Body of pancreas (tissue), 4 donors: Measurements from ENCODE around the gene CRACR2A.

Experiments used
- POLR2A ChIP-seq, 3 donors: fragments of 450-650 bp; IDR thresholded peaks; one replicate each; pipeline ENCODE4 v1.6.1; 2016; ENCODE audit warnings: antibody characterized with exemption in 3 of 3, mild to moderate bottlenecking in 2 of 3
- TF ChIP-seq, protein P1 (sequence below), 7 experiments: fragments of 450-650 bp in 4 of 7; fragments of 200-600 bp in 3 of 7; sonication (generic) in 3 of 7; IDR thresholded peaks; one replicate each; pipeline ENCODE4 v1.5.1; 2016 to 2019; ENCODE audit warnings: antibody characterized with exemption in 7 of 7

DNA sequence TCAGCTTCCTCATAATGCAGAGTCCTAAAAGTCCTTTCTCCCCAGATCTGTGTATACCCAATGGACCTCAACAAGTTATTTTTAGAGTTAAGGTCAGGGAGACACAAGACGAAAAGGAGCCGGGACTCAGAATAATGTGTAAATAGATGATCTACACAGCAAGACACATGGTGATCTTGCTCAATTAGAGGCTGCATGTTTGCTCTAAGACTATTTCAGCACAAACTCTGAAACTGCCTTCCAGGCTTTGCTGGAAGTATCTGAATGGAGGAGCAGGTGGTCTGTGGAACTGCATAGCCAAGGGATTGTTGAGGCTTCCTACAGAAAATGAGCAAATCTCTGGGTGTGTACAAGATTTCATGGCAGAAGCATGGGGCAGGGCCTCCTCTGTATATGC is 80.8 kb downstream of the CRACR2A start:
- TF ChIP-seq, protein P1, sequence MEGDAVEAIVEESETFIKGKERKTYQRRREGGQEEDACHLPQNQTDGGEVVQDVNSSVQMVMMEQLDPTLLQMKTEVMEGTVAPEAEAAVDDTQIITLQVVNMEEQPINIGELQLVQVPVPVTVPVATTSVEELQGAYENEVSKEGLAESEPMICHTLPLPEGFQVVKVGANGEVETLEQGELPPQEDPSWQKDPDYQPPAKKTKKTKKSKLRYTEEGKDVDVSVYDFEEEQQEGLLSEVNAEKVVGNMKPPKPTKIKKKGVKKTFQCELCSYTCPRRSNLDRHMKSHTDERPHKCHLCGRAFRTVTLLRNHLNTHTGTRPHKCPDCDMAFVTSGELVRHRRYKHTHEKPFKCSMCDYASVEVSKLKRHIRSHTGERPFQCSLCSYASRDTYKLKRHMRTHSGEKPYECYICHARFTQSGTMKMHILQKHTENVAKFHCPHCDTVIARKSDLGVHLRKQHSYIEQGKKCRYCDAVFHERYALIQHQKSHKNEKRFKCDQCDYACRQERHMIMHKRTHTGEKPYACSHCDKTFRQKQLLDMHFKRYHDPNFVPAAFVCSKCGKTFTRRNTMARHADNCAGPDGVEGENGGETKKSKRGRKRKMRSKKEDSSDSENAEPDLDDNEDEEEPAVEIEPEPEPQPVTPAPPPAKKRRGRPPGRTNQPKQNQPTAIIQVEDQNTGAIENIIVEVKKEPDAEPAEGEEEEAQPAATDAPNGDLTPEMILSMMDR (IDR thresholded peaks at IDR 0.05) = no peak
- no peak for TF ChIP-seq POLR2A (IDR thresholded peaks at IDR 0.05)
